ENCODE measurements around the gene ILDR1.

ILDR1 gene

DNA sequence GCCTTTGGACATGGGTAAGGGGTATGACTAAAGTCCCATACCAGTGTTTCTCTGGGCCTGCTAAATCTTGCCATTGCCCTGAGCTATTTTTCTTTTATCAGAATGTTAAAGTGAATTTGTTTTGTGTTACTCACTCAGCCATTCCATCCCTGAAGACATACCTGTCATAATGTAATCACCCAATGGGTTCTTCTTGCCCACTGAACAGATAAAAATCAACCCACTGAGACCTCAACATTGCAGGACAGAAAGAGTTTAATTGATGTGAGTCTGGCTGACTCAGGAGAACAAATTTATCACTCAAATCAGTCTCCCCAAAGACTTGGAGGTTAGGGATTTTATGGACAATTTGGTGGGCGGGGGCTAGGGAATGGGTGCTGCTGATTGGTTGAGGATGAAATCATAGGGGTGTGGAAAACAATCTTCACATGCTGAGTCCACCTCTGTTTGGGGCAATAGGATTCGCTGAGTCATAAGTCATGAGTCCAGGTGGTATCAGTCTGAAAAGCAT is 47.4 kb downstream of the ILDR1 start:
- Histone ChIP-seq H3K4me1 (ENCODE audit: control insufficient read depth, insufficient read depth, low read length) (no peaks in the 10 kb centered on the region), H3K36me3 (ENCODE audit: control insufficient read depth, insufficient read depth, low read length) (no peaks in the 10 kb centered on the region), H3K4me3 (ENCODE audit: low read depth, low read length) (no peak overlapping the region), H3K9ac (ENCODE audit: low read length) (no peak overlapping the region), H3K27ac (ENCODE audit: low read depth, low read length) (no peak overlapping the region), H3K27me3 (ENCODE audit: control insufficient read depth, insufficient read depth, low read length) (no peaks in the 10 kb centered on the region), H3K9me3 (ENCODE audit: control insufficient read depth, insufficient read depth, low read depth, low read length) (peaks cover 13% of the 10 kb centered on the region)

DNA sequence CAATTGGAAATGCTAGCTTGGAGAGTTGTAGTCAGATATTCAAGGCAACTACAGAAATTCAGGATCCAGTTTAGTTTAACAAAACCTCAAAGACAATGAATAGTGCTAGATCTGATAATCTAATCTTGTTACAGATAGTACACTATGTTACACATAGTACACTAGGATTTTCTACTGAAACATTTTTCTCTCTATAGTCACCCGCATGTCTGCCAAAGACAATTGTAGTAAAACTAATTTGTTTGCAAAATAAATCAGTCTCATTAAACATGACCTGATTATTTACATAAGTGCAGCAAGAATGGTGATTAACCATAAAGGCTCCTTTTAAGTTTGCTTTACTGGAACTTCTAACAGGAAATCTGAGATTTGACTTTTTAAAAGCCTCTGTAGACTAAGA is 52.0 kb downstream of the ILDR1 start:
- no peak overlapping the region for H3K27ac ChIP-seq (ENCODE audit: low read depth, low read length)
- no peak overlapping the region for H3K4me3 ChIP-seq (ENCODE audit: low read depth, low read length)

GRCh38 chr3:121969631-121970030 is 52.4 kb downstream of the ILDR1 start:
- H3K9me3 ChIP-seq (ENCODE audit: control insufficient read depth, insufficient read depth, low read depth, low read length), result peaks cover 4% of the 10 kb centered on the region
- H3K9ac ChIP-seq (ENCODE audit: low read length), result no peak overlapping the region
- H3K4me3 ChIP-seq (ENCODE audit: low read depth, low read length), result no peak overlapping the region
- H3K27ac ChIP-seq (ENCODE audit: low read depth, low read length), result no peak overlapping the region
- no peaks in the 10 kb centered on the region for H3K27me3 ChIP-seq (ENCODE audit: control insufficient read depth, insufficient read depth, low read length)
- no peaks in the 10 kb centered on the region for H3K36me3 ChIP-seq (ENCODE audit: control insufficient read depth, insufficient read depth, low read length)
- H3K4me1 ChIP-seq (ENCODE audit: control insufficient read depth, insufficient read depth, low read length), result no peaks in the 10 kb centered on the region

More for the DNA sequence above, 52.0 kb downstream of the ILDR1 start:
- H3K9me3 ChIP-seq (ENCODE audit: control insufficient read depth, insufficient read depth, low read depth, low read length), result peaks cover 8% of the 10 kb centered on the region
- no peaks in the 10 kb centered on the region for H3K27me3 ChIP-seq (ENCODE audit: control insufficient read depth, insufficient read depth, low read length)
- no peaks in the 10 kb centered on the region for H3K4me1 ChIP-seq (ENCODE audit: control insufficient read depth, insufficient read depth, low read length)
- H3K36me3 ChIP-seq (ENCODE audit: control insufficient read depth, insufficient read depth, low read length), result no peaks in the 10 kb centered on the region
- no peak overlapping the region for H3K9ac ChIP-seq (ENCODE audit: low read length)

- Histone ChIP-seq H3K27ac (ENCODE audit: low read depth, low read length) (no peak overlapping the region), H3K9ac (ENCODE audit: low read length) (no peak overlapping the region), H3K4me3 (ENCODE audit: low read depth, low read length) (no peak overlapping the region), H3K27me3 (ENCODE audit: control insufficient read depth, insufficient read depth, low read length) (no peaks in the 10 kb centered on the region), H3K9me3 (ENCODE audit: control insufficient read depth, insufficient read depth, low read depth, low read length) (0 out of 2 replicates have a peak, but pooled peaks cover 3% of the 10 kb centered on the region), H3K4me1 (ENCODE audit: control insufficient read depth, insufficient read depth, low read length) (no peaks in the 10 kb centered on the region), H3K36me3 (ENCODE audit: control insufficient read depth, insufficient read depth, low read length) (no peaks in the 10 kb centered on the region)
Measured at GRCh38 chr3:121963608-121964007, 58.4 kb downstream of the ILDR1 start.

- Histone ChIP-seq H3K27me3 (ENCODE audit: control insufficient read depth, insufficient read depth, low read length) (no peaks in the 10 kb centered on the region), H3K9ac (ENCODE audit: low read length) (no peak overlapping the region), H3K4me1 (ENCODE audit: control insufficient read depth, insufficient read depth, low read length) (no peaks in the 10 kb centered on the region), H3K4me3 (ENCODE audit: low read depth, low read length) (no peak overlapping the region), H3K36me3 (ENCODE audit: control insufficient read depth, insufficient read depth, low read length) (no peaks in the 10 kb centered on the region), H3K27ac (ENCODE audit: low read depth, low read length) (no peak overlapping the region), H3K9me3 (ENCODE audit: control insufficient read depth, insufficient read depth, low read depth, low read length) (0 out of 2 replicates have a peak, but pooled peaks cover 3% of the 10 kb centered on the region)
Measured at GRCh38 chr3:121962443-121962842, 59.6 kb downstream of the ILDR1 start.

GRCh38 chr3:121961283-121961682 is 60.8 kb downstream of the ILDR1 start:
- no peaks in the 10 kb centered on the region for H3K4me1 ChIP-seq (ENCODE audit: control insufficient read depth, insufficient read depth, low read length)
- H3K9ac ChIP-seq (ENCODE audit: low read length), result no peak overlapping the region
- H3K27me3 ChIP-seq (ENCODE audit: control insufficient read depth, insufficient read depth, low read length), result no peaks in the 10 kb centered on the region
- H3K27ac ChIP-seq (ENCODE audit: low read depth, low read length), result no peak overlapping the region
- no peaks in the 10 kb centered on the region for H3K36me3 ChIP-seq (ENCODE audit: control insufficient read depth, insufficient read depth, low read length)
- 0 out of 2 replicates have a peak, but pooled peaks cover 3% of the 10 kb centered on the region for H3K9me3 ChIP-seq (ENCODE audit: control insufficient read depth, insufficient read depth, low read depth, low read length)
- no peak overlapping the region for H3K4me3 ChIP-seq (ENCODE audit: low read depth, low read length)

- Histone ChIP-seq H3K27ac (ENCODE audit: low read depth, low read length) (no peak overlapping the region), H3K9me3 (ENCODE audit: control insufficient read depth, insufficient read depth, low read depth, low read length) (0 out of 2 replicates have a peak, but pooled peaks cover 3% of the 10 kb centered on the region), H3K4me1 (ENCODE audit: control insufficient read depth, insufficient read depth, low read length) (no peaks in the 10 kb centered on the region), H3K27me3 (ENCODE audit: control insufficient read depth, insufficient read depth, low read length) (no peaks in the 10 kb centered on the region), H3K9ac (ENCODE audit: low read length) (no peak overlapping the region), H3K4me3 (ENCODE audit: low read depth, low read length) (no peak overlapping the region), H3K36me3 (ENCODE audit: control insufficient read depth, insufficient read depth, low read length) (no peaks in the 10 kb centered on the region)
Measured at GRCh38 chr3:121958801-121959200, 63.2 kb downstream of the ILDR1 start.

- H3K27ac ChIP-seq (ENCODE audit: low read depth, low read length), result no peak overlapping the region
- 0 out of 2 replicates have a peak, but pooled peaks cover 3% of the 10 kb centered on the region for H3K9me3 ChIP-seq (ENCODE audit: control insufficient read depth, insufficient read depth, low read depth, low read length)
- no peaks in the 10 kb centered on the region for H3K36me3 ChIP-seq (ENCODE audit: control insufficient read depth, insufficient read depth, low read length)
- no peaks in the 10 kb centered on the region for H3K4me1 ChIP-seq (ENCODE audit: control insufficient read depth, insufficient read depth, low read length)
- H3K27me3 ChIP-seq (ENCODE audit: control insufficient read depth, insufficient read depth, low read length), result no peaks in the 10 kb centered on the region
- no peak overlapping the region for H3K9ac ChIP-seq (ENCODE audit: low read length)
- H3K4me3 ChIP-seq (ENCODE audit: low read depth, low read length), result no peak overlapping the region
Measured at GRCh38 chr3:121957674-121958415, 64.2 kb downstream of the ILDR1 start.

GRCh38 chr3:121956363-121956762 is 65.7 kb downstream of the ILDR1 start:
- Histone ChIP-seq H3K36me3 (ENCODE audit: control insufficient read depth, insufficient read depth, low read length) (no peaks in the 10 kb centered on the region), H3K4me3 (ENCODE audit: low read depth, low read length) (no peak overlapping the region), H3K4me1 (ENCODE audit: control insufficient read depth, insufficient read depth, low read length) (no peaks in the 10 kb centered on the region; the same call in 1 of the 2 replicates), H3K27ac (ENCODE audit: low read depth, low read length) (no peak overlapping the region), H3K9me3 (ENCODE audit: control insufficient read depth, insufficient read depth, low read depth, low read length) (no peaks in the 10 kb centered on the region), H3K27me3 (ENCODE audit: control insufficient read depth, insufficient read depth, low read length) (no peaks in the 10 kb centered on the region), H3K9ac (ENCODE audit: low read length) (no peak overlapping the region)

- Histone ChIP-seq H3K4me3 (ENCODE audit: low read depth, low read length) (no peak overlapping the region), H3K9me3 (ENCODE audit: control insufficient read depth, insufficient read depth, low read depth, low read length) (no peaks in the 10 kb centered on the region), H3K27me3 (ENCODE audit: control insufficient read depth, insufficient read depth, low read length) (no peaks in the 10 kb centered on the region), H3K36me3 (ENCODE audit: control insufficient read depth, insufficient read depth, low read length) (no peaks in the 10 kb centered on the region), H3K9ac (ENCODE audit: low read length) (no peak overlapping the region), H3K4me1 (ENCODE audit: control insufficient read depth, insufficient read depth, low read length) (no peaks in the 10 kb centered on the region; the same call in 1 of the 2 replicates), H3K27ac (ENCODE audit: low read depth, low read length) (no peak overlapping the region)
Measured at GRCh38 chr3:121951291-121951919, 70.6 kb downstream of the ILDR1 start.

GRCh38 chr3:121948641-121949040 is 73.4 kb downstream of the ILDR1 start:
- Histone ChIP-seq H3K36me3 (ENCODE audit: control insufficient read depth, insufficient read depth, low read length) (no peaks in the 10 kb centered on the region), H3K4me3 (ENCODE audit: low read depth, low read length) (no peak overlapping the region), H3K27me3 (ENCODE audit: control insufficient read depth, insufficient read depth, low read length) (no peaks in the 10 kb centered on the region), H3K9ac (ENCODE audit: low read length) (no peak overlapping the region), H3K4me1 (ENCODE audit: control insufficient read depth, insufficient read depth, low read length) (no peaks in the 10 kb centered on the region; the same call in 1 of the 2 replicates), H3K9me3 (ENCODE audit: control insufficient read depth, insufficient read depth, low read depth, low read length) (no peaks in the 10 kb centered on the region), H3K27ac (ENCODE audit: low read depth, low read length) (no peak overlapping the region)
